Thyroid gland (tissue), 4 donors: ENCODE data around the gene PWP2.

Experiments
- POLR2A ChIP-seq, 2 donors: fragments of 450-650 bp; IDR thresholded peaks; one replicate each; pipeline ENCODE4 v1.6.1; 2017; ENCODE audit warnings: antibody characterized with exemption in 2 of 2, mild to moderate bottlenecking in 2 of 2, moderate library complexity in 1 of 2
- TF ChIP-seq, protein P1 (sequence below), 6 experiments: fragments of 200-600 bp in 3 of 6; fragments of 450-650 bp in 3 of 6; sonication (generic) in 3 of 6; IDR thresholded peaks; one replicate each; pipeline ENCODE4 v1.5.1; 2016 to 2019; ENCODE audit warnings: antibody characterized with exemption in 6 of 6, mild to moderate bottlenecking in 2 of 6, inconsistent platforms in 1 of 6, moderate library complexity in 1 of 6

- no peak for TF ChIP-seq POLR2A (IDR thresholded peaks at IDR 0.05)
- TF ChIP-seq, protein P1, sequence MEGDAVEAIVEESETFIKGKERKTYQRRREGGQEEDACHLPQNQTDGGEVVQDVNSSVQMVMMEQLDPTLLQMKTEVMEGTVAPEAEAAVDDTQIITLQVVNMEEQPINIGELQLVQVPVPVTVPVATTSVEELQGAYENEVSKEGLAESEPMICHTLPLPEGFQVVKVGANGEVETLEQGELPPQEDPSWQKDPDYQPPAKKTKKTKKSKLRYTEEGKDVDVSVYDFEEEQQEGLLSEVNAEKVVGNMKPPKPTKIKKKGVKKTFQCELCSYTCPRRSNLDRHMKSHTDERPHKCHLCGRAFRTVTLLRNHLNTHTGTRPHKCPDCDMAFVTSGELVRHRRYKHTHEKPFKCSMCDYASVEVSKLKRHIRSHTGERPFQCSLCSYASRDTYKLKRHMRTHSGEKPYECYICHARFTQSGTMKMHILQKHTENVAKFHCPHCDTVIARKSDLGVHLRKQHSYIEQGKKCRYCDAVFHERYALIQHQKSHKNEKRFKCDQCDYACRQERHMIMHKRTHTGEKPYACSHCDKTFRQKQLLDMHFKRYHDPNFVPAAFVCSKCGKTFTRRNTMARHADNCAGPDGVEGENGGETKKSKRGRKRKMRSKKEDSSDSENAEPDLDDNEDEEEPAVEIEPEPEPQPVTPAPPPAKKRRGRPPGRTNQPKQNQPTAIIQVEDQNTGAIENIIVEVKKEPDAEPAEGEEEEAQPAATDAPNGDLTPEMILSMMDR (IDR thresholded peaks at IDR 0.05), result no peak
Observed at GRCh38 chr21:44090325-44090724, 16.9 kb upstream of the PWP2 start.
